ENCODE data around the gene PROSER2.

PROSER2 gene

GRCh38 chr10:11805792-11806191 is 17.4 kb upstream of the PROSER2 start:
- DNase-seq, result no peak

- DNase-seq, result no peak
Measured at GRCh38 chr10:11806706-11807105, 16.4 kb upstream of the PROSER2 start.

DNA sequence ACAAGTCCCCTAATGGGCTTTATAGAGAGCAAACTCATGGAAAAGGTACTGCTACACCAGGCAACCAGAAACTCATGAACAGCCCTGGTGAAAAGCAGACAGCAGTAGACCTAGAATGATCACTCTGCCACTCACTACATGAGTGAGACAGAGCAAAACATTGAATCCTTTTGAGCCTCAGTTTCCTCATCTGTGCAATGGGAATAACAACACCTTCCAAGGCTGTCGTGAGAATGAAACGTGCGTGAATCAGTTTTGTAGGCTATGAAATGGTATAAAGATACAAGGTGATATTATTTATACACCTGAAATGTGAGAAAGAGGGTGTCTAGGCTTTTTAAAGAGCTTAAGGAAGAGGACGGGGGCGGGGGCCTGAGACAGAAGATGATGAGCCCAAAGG is 14.3 kb upstream of the PROSER2 start:
- no peak for DNase-seq

DNA sequence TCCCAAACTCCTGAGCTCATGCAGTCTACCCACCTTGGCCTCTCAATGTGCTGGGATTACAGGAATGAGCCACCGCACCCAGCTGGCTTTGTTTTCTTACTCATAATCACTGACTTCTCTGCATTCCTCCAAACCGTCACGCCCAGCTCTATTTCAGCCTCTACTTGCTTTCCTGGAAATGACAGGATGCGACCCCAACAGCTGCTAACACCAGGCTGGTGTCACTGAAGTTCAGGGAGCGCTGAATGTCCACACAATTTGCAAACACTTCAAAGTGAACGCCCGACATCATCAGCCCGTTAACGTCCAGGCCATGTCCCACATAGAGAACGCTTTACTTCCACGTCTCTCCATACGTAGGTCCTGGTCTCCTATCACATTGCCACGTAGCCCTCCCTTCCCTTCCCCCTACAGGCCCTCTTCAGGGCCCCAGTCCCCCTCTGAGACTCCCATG is 12.8 kb upstream of the PROSER2 start:
- DNase-seq, result no peak

DNA sequence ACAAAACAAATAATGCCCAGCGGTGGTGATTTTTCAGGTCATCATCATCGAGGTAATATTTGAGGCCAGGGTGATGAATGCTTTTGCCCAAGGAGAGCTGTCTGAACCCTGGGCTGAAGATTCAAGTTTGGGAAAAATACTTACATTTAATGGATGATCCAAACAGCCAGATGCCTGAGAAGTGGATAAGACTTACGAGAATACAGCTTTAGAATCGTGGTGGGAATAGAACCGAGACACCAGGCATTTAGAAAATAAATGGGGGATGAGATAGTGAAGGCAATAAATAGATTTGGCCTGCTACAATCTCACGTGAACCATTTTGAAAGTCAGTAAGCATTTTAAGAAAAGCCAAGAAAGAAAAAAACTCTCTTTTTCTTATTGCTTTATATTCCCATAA is 12.2 kb upstream of the PROSER2 start:
- DNase-seq, result no peak

DNA sequence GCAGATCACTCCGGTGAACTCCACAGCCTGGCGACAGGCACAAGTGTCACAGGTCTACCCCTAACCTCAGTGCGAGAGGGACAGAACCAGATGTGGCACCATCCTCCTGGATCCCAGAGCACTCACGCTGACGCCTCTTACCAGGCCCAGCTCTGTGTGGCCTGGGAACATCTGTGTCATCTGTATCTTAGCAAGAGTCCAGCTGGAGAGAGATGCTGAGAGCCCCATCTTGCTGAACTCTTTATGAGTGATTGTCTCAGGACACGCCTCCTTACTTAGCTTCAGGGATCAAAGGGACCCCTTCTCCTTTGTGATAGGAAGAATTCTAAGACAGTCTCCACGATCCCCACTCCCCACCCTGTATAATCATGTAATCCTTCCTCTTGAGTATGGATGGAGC is 10.0 kb upstream of the PROSER2 start:
- DNase-seq, result no peak

- no peak for DNase-seq
Measured at GRCh38 chr10:11813855-11814567, 9.1 kb upstream of the PROSER2 start.

GRCh38 chr10:11819027-11819426 is 4.1 kb upstream of the PROSER2 start:
- DNase-seq, result no peak

DNA sequence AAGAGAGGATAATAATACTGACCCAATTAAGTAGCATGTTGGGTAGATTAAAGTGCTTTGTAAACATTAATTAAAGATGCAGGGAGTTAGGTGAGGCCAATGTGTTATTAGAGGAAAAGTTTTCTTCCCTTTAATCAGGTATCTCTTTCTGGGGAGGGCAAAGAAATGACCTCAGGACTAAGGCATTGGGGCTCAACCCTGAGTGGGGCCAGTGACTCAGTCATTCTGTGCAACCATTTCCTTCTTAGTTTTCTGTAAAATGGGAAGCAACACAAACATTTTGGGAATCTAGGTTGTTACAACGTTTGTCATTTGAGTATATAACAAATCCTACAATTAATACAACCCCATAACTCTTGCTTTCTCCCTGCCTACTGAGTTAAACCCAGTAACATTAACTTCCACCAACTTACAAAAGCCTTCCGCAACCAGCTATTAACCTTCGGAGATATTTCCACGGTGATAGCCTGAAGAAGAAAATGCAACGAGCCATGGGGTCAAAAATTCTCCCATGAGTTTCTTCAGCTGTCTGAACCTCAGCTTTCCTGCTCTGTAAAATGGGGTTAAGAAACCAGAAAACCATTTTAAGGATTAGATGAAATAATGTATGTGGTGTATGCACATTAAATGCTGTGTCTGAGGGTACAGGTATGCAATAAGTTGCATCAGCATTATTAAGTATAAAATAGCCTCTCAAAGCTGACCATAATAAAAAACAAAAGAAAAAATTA is 965 bp upstream of the PROSER2 start:
- no peak for DNase-seq

DNA sequence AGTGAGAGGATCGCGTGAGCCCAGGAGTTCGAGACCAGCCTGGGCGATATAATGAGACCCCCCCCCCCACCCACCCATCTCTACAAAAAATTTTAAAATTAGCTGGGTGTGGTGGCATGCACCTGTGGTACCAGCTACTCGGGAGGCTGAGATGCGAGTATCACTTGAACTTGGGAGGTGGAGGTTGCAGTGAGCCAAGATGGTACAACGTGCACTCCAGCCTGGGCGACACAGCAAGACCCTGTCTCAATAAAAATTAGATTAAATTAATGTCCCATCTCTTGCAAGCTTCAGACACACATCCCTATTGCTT is 391 bp upstream of the PROSER2 start:
- no peak for DNase-seq

DNA sequence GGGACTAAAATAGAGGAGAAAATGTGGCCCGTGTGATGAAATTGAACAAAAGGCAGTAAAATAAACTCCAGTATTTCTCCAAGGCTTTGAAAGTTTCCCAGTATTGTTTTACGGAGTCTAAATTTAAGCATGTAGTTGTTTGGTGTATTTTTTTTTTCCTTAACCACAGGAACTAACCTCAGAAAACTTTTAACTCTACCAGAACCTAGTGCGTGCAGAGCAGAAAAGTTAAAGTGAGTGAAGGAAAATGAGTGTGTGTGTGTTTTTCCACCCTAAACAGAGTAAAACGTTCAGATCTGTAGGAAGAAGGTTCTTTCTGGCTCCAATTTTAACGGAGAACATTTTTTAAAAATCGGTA is 812 bp downstream of the PROSER2 start:
- DNase-seq, result no peak

- DNase-seq, result no peak
Measured at GRCh38 chr10:11824376-11824775, 1.2 kb downstream of the PROSER2 start.

GRCh38 chr10:11824825-11825224 is 1.7 kb downstream of the PROSER2 start:
- DNase-seq, result no peak

DNA sequence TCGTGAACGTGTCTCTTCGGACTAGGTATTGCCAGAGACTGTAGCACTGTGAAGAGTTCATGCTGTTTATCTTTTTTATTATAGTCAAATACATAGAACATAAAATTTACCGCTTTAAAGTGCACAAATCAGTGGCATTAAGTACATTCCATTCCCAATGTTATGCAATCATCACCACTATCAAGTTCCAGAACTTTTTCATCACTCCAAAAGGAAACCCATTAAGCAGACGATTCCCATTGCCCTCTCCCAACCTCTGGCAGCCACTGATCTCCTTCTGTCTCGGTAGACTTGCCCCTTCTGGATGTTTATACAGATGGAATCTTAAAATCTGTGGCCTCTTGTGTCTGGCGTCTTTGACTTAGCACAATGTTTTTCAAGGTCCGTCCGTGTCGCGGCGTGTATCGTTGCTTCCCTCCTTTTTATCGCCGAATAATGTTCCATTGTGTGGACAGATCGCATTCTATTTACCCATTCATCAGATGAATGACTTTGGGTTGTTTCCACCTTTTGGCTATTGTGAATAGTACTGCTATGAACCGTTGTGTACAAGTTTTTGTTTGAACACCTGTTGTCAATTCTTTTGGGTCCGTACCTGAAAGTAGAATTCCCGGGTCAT is 2.7 kb downstream of the PROSER2 start:
- no peak for DNase-seq

DNA sequence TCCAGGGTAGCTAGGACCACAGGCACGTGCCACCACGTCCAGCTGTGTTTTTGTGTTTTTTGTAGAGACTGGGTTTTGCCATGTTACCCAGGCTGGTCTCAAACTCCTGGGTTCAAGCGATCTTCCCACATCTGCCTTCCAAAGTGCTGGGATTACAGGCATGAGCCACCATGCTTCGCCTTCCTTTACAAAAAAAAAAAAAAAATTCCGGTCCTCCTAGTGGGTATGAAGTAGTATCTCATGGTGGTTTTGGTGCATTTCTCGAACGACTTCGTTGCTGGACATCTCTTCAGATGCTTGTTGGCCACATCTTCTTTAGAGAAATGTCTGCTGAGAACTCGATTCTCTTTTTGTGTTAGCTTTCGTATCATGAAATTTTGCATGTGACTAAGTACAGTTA is 3.9 kb downstream of the PROSER2 start:
- no peak for DNase-seq

- no peak for DNase-seq
Measured at GRCh38 chr10:11827414-11827813, 4.3 kb downstream of the PROSER2 start.

DNA sequence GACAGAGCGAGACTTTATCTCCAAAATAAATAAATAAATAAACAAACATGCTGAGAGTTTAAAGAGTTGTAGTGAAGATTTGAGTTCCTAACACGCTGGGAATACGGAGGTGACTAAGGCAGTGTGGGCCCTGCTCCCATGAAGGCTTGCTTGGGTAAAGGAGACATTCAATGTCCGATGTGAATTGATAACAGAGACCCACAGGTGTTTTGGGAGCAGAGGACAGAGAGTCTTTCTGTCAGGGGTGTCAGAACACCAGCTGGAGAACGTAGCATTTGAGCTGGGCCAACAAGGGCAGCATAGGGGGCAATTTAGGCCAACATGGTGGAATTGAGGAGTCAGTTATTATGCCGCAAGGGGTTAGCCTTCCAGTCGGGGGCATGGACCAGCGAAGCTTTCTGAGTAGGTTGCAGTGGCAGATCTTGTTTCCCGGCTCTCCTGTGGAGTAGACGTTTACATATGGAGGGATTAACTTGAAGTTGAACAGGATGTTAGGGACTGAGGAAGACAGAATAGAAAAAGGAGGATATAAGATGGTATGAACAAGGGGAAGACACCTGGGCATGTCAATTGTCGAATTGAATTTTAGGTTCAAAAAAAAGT is 5.6 kb downstream of the PROSER2 start:
- DNase-seq, result no peak

DNA sequence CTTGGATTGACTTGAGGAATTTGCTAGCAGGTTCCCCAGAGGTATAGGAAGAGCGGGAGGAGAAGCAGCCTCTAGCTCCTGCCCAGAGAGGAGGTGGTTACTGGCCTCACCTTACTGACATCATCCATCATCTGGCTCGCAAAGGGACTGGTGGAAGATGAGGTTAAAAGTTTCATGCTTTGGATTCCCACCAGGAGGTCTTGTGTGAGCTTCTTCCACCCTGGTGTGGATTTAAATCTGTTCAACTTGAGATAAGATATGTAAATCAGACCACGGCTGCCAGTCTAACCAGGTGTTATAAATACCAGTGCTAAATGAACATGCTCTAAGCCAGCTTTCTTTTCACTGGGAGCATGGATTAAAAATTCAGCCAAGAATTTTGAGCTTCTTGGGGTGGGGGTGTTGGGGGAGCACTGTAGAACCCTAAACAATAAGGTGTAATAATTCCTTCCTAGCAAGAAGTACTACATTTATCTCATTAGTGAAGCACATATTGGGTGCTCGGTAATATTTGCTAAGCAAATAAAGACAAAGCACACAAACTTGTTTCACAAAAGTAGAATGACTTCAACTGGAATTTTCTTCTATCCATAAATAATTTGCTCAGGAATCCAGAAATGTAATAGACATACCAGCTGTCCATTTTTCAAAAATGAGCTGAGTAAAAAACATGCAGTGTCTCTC is 7.8 kb downstream of the PROSER2 start:
- DNase-seq, result no peak

- DNase-seq, result no peak
Measured at GRCh38 chr10:11831520-11831951, 8.4 kb downstream of the PROSER2 start.

- no peak for DNase-seq
Measured at GRCh38 chr10:11832042-11832441, 8.9 kb downstream of the PROSER2 start.

DNA sequence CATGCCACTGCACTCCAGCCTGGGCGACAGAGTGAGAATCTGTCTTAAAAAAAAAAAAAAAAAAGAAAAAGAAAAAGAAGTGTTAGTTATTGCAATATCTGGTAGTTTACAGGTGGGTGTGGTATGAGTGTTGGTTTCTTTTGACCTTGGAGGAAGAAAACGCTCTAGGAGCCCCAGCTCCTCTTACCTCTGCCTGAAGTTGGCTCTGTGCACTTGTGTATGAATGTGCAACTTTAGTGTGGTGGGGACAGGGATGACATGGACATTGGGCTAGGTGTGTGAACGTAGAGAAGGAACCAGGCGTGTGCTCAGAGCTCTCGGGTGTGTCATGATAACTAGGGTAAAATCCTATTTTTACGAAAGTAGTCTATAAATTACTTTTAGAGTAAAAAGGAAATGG is 11.9 kb downstream of the PROSER2 start:
- DNase-seq, result no peak

DNA sequence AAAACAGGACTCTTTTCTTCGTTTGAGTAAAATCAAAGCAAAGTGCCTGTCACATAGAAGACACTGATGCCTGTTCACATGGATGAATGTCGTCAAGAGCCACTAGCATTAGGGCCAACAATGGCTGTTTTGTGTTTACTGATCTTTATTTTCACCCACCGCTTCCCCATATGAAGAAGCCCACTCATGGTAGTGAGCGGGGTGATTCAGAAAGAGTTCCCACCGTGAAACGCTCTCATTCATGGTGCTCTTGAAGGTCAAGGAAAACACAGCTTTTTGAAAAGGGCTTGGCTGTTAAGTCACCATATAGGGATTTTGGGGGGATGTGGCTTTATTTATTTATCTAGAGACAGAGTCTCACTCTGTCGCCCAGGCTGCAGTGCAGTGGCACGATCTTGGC is 12.5 kb downstream of the PROSER2 start:
- no peak for DNase-seq

DNA sequence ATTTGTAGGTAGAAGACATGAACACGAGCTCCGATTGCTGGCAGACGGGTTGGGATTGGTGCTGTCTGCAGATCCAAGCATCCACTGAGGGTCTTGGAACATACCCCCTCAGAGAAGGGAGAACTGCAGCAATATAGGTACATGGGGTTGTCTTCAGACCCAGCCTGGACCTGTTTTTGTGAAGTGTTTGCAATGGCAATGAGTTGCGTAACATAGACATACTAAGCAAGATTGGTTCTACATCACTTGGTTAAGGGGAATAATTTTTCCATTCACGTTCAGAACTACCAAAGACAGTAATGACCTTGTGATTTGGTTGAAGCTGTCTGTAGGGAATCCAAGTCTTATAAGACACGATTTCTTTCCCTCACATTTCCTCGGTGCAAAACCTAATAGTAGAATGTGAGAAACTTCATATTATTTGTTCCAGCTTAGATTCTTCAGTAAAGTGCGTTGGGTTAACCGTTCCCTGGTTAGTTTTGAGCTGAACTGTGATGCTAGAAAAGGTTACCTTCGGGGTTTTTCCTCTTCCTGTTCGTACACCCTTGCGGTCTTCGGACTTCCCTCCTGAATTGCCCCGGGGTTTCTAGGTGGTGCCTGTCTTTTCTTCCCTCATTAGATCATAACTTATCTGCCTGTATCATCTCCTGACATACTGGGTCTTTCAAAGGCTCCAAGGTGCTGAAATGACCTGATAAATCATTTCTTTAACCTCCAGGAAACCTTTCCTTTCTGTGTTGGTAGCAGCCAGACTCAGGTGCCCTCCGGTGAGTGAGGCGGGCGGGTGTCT is 14.4 kb downstream of the PROSER2 start:
- no peak for DNase-seq
